GM21360 (cell line): ENCODE results near the gene HDAC8.
"Not testable (repeated sequence)": the region's sequence is repeated elsewhere in the genome, so short reads cannot be mapped to it uniquely, and the experiment has no call there.

ENCODE experiments used
- ATAC-seq: cut with Tn5 transposase; IDR thresholded peaks from one replicate; pipeline ENCODE4 v1.9.1; 2021; ENCODE audit warnings: mild to moderate bottlenecking, moderate library complexity; ENCODE audit not compliant: unreplicated experiment

HDAC8 gene

GRCh38 chrX:72572248-72573157 lies at the start of gene HDAC8:
HDAC8 (minus strand) TSS chrX:72572843; CDS start chrX:72572761, 82 bp downstream.
- peak; percentile 90 for ATAC-seq

GRCh38 chrX:72621625-72622485 lies 49.2 kb upstream of the HDAC8 start:
- ATAC-seq = peak; percentile 95

DNA sequence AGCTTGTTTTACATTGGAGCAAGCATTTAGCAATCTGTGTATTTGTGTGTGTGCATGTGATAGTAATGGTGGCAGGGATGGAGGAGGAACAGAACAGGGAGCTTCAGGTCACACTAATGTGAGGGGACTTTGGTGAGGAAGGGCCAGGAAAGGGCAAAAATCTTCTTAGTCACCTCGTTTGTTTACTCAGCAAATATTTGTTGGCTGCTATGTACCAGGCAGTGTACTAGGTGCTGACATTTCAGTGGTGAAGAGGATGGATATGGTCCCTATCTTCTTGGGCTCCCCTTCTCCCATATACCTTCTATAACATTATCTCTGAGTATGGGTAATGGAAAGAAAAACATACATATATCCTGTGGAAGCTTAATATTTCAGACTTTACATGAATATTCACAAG lies 48.5 kb upstream of the HDAC8 start:
- ATAC-seq = no peak

DNA sequence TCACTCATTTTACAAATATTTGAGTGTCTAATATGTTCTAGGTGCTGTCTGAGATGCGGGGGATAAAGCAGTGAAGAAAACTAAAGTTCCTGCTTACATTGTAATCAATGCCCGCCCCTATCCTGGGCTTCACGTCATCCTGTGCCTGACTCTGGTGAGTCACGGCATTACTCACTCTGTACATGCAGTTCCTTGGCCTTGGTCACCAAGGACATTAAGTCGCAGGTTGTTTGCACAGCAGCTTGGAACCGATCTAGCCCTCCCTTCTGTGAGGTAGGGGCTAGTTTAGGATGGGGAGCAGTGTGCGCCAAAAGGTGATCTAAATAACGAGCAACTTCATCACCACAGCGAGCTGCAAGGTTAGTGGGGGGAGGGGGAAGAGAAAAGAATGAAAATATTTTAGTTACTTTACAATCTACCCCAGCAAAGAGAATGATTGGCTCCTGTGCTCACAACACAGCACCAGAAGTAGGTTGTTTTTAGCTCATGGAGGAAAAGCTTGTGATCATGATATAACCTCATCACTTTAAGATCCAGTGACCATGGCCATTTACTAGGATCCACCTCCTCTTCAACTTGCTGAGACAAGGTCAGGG lies 48.0 kb upstream of the HDAC8 start:
- ATAC-seq = no peak

GRCh38 chrX:72609313-72609712 lies 36.7 kb upstream of the HDAC8 start:
- no peak for ATAC-seq

- ATAC-seq = no peak
Measured at GRCh38 chrX:72604705-72605104, 32.1 kb upstream of the HDAC8 start.

GRCh38 chrX:72604112-72604511 lies 31.5 kb upstream of the HDAC8 start:
- ATAC-seq = no peak

GRCh38 chrX:72591038-72591437 lies 18.4 kb upstream of the HDAC8 start:
- ATAC-seq = not testable (repeated sequence)

GRCh38 chrX:72584163-72584562 lies 11.5 kb upstream of the HDAC8 start:
- no peak for ATAC-seq

DNA sequence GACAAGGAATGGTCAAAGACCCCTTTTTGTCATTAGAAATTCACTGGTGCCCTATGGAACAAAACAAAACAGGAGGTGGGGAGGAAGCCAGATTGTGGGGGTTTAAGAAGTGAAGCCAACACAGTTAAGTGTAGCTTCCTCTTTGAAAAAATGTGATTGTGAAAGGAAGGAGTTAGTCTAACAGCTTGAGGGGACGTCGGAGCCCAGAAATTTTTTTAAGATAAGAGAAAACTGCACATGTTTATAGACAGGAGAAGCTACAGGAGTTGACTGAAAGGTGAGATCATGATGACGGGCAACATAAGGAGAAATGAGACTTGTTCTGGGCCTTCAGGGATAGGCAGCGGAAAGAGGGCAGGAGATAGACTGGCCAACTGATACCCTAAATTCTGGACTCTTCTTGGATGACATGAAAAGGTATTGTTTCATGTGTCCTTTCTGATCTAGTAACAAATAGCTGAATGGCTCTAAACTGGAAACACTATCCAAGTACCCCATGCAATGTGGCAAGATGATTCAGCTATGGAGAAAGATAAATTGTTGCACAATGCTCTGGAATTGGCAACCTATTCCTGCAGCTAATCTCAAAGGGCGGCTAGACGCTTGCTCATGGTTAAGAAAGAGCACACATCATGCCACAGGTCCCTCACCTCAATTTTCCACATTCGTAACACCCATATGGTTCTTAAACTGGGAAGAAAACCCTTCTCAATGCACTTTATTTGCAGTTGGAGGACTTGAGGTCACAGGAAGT lies 3.7 kb upstream of the HDAC8 start:
- no peak for ATAC-seq

DNA sequence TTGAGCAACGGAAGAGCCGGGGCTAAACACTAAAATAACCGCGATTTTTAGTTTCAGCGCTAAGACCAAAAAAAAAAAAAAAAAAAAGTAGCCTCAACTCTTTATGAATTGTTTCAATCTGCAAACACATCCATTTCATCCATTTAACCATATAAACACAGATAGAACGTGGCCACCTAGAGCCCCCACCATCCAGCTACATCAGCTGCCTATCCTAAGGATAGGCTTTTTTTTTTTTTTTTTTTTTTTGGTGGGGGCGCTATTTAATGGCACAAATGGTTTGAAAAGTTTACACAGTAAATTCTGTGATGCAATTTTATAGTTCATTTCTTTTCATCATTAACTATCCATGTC lies 492 bp upstream of the HDAC8 start:
- peak; percentile 11 for ATAC-seq

DNA sequence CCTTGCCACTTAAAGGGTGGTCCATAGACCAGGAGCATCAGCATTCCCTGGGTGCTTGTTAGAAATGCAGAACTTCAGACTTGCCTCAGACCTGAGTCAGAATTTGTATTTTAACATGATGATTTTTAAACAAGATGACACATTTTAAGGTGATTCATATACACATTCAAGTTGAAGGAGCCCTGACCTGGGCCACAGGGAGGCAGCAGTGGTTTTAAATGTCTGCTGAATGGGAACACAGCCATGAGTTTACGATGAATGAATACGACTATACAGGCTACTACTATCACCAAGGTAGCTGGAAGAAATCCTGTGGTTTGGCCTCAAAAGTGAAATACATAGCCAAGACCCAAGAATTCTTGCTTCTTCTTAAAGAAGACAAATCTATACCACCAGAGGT lies 2.9 kb downstream of the HDAC8 start:
- no peak for ATAC-seq

DNA sequence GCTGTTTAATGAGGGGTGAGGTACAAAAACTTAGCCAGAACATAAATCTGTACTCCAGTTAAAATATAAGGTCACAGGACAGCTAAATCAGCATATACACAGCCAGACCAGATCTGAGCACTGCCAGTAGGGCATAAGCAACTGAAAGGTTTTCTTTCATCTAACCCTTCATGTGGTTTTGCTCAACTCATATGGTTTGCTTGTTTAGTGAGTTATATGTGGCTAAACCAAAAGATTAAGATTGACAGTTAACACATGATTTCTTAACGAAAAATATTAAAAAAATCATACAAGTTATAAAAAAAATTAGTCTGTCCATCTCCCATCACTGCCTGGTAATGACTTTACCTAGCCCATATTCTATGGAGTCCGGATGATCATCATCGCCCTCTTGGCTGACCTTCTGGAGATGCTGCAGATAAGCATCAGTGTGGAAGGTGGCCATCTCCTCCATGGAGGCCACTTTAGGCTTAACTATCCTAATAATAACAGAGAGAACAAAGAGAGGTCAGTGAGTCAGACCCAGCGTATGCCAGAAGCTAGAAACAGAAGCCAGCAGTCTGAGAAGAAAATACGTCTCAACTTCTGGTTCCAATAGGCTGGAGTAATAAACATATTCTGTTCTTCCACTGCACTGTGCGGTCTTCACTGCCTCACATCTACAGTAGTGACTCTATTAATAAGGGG lies 4.1 kb downstream of the HDAC8 start:
- no peak for ATAC-seq

- no peak for ATAC-seq
Measured at GRCh38 chrX:72566448-72566847, 6.2 kb downstream of the HDAC8 start.

DNA sequence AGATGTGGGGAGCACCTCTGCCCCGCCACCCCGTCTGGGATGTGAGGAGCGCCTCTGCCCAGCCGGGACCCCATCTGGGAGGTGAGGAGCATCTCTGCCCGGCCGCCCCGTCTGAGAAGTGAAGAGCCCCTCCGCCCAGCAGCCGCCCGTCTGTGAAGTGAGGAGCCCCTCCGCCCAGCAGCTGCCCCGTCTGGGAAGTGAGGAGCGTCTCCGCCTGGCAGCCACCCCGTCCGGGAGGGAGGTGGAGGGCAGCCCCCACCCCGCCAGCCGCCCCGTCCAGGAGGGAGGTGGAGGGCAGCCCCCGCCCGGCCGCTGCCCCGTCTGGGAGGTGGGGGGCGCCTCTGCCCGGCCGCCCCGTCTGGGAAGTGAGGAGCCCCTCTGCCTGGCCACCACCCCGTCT lies 13.0 kb downstream of the HDAC8 start:
- not testable (repeated sequence) for ATAC-seq

DNA sequence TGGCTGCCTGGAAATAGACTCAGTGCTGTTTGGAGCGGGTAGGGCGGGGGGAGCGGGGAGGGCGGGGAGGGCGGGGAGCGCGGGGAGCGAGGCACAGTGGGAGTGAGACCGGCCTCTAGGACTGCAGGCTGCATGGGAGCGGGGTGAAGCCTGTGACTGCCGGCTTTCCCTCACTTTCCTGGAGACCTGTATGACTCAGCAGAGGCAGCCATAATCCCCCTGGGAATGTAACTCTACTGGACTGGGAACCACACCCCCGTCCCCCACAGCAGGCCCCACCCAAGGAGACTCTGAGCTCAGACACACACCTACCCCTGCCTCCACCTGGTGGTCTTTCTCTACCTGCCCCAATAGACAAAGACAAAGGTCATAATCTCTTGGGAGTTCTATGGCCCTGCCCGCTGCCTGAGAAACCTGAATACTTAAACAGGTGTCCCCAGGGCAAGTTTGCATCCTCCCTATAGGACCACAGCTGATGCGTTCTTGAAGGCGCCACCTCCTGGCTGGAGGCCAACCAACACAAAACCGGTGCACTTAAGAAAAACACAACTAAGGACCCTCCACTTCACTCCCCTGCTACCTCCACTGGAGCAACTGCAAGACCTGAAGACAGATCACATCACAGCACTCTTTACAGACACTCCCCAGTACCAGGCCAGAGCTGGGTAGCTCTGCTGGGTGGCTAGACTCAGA lies 18.0 kb downstream of the HDAC8 start:
- ATAC-seq = no peak

DNA sequence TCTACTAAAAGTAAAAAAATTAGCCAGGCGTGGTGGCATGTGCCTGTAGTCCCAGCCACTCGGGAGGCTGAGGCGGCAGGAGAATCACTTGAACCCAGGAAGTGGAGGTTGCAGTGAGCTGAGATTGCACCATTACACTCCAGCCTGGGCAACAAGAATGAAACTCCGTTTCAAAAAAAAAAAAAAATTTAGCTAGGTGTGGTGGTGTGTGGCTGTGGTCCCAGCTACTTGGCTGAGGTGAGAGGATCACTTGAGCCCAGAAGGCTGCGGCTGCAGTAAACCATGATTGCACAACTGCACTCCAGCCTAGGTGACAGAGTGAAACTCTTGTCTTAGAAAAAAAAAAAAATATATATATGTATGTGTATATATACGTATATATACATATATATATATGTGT lies 20.2 kb downstream of the HDAC8 start:
- not testable (repeated sequence) for ATAC-seq

DNA sequence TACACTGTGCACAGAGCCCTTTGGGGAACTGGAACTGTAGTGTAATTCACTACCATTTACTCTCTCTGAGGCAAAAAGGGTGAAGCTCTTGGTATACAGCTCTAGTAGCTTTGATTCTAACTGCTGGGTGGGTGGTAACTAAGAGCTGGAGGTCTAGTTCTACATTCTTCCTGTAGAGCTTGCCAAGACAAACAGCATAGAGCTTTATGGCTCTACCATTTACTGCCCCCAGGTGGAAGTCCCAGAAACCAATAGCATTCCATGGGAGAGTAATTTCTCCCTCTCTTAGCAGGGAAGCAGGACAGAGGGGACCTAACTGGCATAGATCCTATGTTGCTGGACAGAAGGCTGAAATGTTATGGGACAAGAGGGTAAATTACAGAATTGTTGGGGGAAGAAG lies 26.7 kb downstream of the HDAC8 start:
- ATAC-seq = no peak

DNA sequence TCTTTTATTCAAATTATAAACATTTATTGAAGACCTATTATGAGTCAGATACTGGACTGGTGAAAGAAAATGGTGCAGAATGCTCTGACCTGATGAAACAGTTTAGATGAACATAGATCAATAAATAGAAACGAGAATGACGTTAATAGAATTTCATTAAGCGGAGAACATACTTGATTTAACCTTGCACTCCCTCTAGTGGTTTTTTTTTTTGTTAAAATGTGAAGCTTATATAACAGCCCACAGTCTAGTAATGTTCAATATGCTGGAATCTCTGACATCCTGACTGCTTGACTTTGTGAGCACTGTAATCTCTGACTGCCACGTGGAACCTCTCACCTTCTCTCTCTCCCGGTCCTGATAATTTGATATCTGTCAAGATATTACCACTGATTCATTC lies 32.3 kb downstream of the HDAC8 start:
- ATAC-seq = no peak

- no peak for ATAC-seq
Measured at GRCh38 chrX:72539822-72540221, 32.8 kb downstream of the HDAC8 start.
